Measurements from ENCODE around the gene SYT10. TPM values are rescaled to one million over a fixed set of nuclear protein-coding genes. Genes with fewer than 3 reads are reported as not detected.
"Not testable (repeated sequence)": the region's sequence is repeated elsewhere in the genome, so short reads cannot be mapped to it uniquely, and the experiment has no call there.

SYT10 gene
- total RNA-seq, 1 experiment from 2014 or later, result 0.07 TPM

DNA sequence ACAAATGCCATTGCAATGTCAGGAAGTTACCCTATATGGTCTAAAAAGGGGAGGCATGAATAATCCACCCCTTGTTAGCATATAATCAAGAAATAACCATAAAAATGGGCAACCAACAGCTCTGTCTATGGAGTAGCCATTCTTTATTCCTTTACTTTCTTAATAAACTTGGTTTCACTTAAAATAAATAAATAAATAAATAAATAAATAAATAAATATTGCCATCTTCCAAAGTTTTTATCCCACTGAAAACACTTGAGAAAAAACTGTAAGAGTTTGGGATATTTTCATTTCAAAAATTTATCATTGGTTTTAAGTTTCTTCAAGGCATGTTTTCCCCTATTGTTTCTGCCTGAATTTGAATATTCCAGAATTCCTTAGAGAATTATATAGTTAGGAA, 89.8 kb downstream of the SYT10 start:
- DNase-seq (ENCODE audit: low read depth), result no peak

DNA sequence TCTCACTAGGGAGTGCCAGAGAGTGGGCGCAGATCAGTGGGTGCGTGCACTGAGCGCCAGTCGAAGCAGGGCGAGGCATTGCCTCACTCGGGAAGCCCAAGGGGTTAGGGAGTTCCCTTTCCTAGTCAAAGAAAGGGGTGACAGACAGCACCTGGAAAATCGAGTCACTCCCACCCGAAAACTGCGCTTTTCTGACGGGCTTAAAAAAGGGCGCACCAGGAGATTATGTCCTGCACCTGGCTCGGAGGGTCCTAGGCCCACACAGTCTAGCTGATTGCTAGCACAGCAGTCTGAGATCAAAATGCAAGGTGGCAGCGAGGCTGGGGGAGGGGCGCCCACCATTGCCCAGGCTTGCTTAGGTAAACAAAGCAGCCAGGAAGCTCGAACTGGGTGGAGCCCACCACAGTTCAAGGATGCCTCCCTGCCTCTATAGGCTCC, 107.6 kb downstream of the SYT10 start:
- DNase-seq (ENCODE audit: low read depth), result not testable (repeated sequence)

DNA sequence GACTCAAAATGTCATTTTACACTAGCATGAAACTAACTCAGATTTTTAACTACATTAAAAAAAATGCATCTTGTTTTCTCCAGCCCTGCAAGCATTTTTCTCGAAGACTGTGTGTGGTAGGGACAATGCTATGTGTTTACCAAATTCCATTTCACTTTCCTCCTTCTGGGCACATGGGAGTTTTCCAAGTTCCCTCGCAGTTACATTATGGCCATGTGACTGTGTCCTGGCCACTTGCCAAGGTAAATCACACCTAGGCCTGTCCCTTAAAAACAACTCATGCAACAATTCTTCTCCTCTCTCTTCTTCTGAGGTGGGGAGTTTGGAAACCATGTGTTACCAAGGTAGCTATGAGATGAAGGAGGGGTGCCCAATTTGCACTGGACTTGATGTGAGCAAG, 108.7 kb downstream of the SYT10 start:
- DNase-seq (ENCODE audit: low read depth), result peak; percentile 4

Measured in M059J (cell line).